ENCODE data around the gene TERT. TPM values are rescaled to one million over a fixed set of nuclear protein-coding genes. Genes with fewer than 3 reads are reported as not detected.

TERT gene
- total RNA-seq, 1 experiment from 2014 or later = 3.9 TPM

GRCh38 chr5:1318659-1319251 lies 23.9 kb upstream of the TERT start:
- no peak for DNase-seq (ENCODE audit: low read depth)

- no peak for DNase-seq (ENCODE audit: low read depth)
Measured at GRCh38 chr5:1317921-1318565, 23.2 kb upstream of the TERT start.

DNA sequence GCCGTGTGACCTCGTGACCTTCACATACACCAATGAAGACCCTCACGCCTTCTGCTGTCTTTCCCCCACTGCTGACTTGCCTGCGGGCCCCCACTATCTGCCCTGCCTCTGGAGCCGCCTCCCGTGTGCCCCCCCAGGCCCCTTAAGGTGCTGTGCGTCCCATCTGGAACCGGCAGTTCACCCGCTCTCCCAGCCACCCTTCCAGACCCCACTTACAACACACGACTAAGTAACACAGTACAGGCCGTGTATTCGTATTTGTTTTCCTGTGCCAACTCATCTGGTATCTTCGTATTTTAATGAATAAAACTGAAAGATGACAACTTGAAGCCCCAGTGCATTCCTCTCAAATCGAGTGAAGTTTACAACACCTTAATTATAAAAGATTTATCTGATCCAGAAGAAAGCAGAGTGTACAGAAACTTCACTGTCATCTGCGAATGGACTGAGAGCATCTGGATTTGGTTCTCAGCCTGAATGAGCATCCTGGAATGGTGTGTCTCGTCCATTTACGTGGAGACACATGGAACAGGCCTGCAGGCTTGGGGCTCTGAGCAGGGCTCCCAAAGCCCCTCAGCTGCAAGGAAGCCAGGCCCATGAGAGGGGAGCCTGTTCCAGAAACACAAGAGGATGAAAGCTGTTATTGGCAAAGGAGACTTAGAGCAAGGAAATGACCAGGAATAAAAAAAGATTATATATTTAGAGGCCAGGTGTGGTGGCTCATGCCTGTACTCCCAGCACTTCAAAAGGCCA lies 21.9 kb upstream of the TERT start:
- DNase-seq (ENCODE audit: low read depth) = no peak

DNA sequence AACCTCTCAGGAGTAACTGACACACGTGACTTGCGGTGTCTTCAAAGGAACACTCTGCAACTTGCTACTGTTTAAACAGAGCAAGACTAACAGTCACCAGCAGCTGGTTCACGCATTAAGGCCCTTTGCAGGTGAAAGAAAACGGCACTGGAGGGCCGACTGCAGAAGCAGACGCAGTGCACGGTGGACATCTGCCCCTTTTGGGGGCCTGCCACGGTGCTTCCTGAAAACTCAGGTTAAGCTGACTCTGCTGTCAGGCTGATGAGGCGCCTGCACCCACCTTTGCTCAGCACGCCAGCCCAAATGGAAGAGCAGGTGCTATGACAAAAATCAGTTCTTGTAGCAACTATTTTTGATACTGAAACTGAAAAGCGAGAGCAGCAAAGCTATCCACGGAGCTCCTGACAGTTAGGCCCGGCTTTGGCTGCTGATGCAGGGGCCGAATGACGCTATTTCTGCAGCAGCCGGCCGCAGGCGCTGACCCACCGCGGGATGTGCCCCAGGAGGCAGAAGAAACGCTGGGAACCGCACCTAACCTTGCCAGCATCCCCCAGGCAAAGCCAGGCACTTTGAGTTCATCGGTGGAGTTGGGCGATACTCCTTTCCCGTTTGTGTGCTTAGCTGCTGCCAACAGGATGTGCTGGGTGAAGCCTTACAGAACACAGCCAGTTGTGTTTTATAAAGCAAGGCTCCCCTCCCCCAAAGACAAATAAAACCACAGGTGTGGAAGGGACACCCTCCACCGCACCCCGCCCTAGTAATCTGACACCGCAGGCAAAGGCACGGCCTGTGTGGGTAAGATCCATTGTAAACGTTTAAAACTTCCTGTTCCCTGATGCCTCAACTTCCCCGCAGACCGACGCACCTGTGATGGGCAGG lies 21.1 kb upstream of the TERT start:
- no peak for DNase-seq (ENCODE audit: low read depth)

GRCh38 chr5:1315018-1315708 lies 20.3 kb upstream of the TERT start:
- no peak for DNase-seq (ENCODE audit: low read depth)

- no peak for DNase-seq (ENCODE audit: low read depth)
Measured at GRCh38 chr5:1314564-1314982, 19.7 kb upstream of the TERT start.

- DNase-seq (ENCODE audit: low read depth) = peak; percentile 41
Measured at GRCh38 chr5:1312993-1313833, 18.3 kb upstream of the TERT start.

DNA sequence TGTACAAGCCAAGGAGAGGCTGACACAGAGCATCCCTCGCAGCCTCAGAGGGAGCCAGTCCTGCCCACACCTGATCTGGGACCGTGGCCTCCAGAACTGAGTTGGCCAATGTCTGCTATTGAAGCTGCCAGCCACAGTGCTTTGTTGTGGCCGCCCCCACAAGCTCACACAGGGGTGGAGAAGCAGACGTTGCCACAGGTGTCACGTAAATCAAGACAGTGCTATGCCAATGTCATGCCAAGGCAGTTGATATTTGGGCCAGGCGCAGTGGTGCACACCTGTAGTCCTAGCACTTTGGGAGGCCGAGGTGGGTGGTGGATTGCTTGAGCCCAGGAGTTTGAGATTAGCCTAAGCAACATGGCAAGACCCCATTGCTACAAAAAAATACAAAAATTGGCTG lies 17.3 kb upstream of the TERT start:
- no peak for DNase-seq (ENCODE audit: low read depth)

- no peak for DNase-seq (ENCODE audit: low read depth)
Measured at GRCh38 chr5:1311439-1312055, 16.7 kb upstream of the TERT start.

GRCh38 chr5:1310118-1310517 lies 15.2 kb upstream of the TERT start:
- DNase-seq (ENCODE audit: low read depth) = no peak

- DNase-seq (ENCODE audit: low read depth) = no peak
Measured at GRCh38 chr5:1304033-1304432, 9.2 kb upstream of the TERT start.

- DNase-seq (ENCODE audit: low read depth) = no peak
Measured at GRCh38 chr5:1302258-1302657, 7.4 kb upstream of the TERT start.

DNA sequence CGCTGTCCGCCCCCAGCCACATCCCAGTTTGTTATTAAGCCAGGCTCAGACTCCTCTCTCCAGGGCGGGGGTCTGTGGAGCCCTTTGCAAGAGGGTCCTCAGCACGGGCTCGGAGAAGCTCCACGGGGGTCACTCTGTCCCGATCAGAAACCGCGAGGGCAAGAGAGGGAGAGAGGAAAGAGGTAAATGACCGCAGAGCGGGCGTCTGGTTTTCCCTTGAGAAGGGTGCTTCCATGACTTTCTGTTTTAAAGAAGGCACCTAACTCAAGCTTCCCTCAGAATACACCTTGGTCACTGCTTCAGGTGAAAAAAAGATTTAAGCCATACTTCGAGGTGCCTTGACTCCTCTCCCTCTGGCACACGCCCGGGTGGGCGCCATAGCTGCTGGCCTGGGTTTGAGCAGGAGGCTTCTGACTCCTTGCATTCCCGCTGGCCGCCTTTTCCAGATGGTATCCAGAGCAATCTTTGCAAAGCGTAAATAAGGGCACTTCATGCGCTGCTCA lies 5.8 kb upstream of the TERT start:
- no peak for DNase-seq (ENCODE audit: low read depth)

GRCh38 chr5:1299961-1300360 lies 5.1 kb upstream of the TERT start:
- DNase-seq (ENCODE audit: low read depth) = no peak

DNA sequence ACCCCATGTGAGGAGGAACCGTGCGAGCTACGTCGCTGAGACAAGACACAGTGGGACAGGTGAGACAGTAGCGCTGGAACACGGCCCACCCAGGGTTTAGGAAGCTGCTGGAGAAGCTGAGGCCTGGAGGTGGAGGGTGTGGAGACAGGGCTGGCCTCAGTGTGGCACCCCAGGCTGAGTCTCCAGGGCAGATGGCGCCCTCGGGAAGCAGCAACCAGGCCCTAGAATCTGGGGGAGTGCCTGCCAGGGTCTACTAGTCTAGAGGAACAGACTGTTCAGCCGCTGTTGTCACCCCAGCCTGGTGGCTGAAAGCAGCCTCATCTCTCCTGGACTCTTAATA lies 4.6 kb upstream of the TERT start:
- no peak for DNase-seq (ENCODE audit: low read depth)

GRCh38 chr5:1298723-1299510 lies 4.0 kb upstream of the TERT start:
- DNase-seq (ENCODE audit: low read depth) = no peak

DNA sequence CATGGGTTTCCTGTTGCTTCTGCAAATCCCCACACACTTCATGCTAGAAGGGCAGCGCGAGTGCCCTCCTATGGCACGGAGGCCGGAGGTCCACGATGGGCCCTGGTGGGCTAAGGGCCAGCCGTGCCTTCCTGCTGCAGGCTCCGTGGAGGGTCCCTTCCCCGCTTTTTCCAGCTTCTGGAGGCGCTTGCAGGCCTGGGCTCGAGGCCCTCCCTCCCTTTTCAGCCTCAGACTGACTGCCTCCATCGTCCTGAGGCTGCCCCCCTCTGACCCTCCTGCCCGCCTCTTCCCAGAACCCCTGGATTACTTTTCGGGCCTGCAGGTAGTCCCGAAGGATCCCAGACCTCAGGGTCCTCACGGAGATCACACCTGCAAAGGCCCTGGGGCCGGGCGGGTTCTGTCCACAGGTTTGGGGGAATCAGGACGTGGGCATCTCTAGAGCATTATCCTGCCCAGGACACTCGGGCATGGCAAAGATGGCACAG lies 3.2 kb upstream of the TERT start:
- DNase-seq (ENCODE audit: low read depth) = no peak

- DNase-seq (ENCODE audit: low read depth) = no peak
Measured at GRCh38 chr5:1297243-1297642, 2.4 kb upstream of the TERT start.

DNA sequence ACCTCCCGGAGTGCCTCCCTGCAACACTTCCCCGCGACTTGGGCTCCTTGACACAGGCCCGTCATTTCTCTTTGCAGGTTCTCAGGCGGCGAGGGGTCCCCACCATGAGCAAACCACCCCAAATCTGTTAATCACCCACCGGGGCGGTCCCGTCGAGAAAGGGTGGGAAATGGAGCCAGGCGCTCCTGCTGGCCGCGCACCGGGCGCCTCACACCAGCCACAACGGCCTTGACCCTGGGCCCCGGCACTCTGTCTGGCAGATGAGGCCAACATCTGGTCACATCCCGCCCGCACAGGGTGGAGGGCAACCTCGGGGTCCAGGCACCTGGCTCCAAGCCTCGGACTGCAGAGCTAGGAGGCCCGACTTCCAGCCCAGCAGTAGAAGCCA lies 776 bp upstream of the TERT start:
- DNase-seq (ENCODE audit: low read depth) = no peak

Measured in Daoy (cell line).